HG03457 (cell line): ENCODE data around the gene ATP6V1A.

ENCODE experiments used
- ATAC-seq: cut with Tn5 transposase; IDR thresholded peaks from one replicate; pipeline ENCODE4 v1.9.1; 2021; ENCODE audit warnings: moderate number of reproducible peaks; ENCODE audit not compliant: unreplicated experiment

ATP6V1A gene

GRCh38 chr3:113745756-113746547, 883 bp upstream of the ATP6V1A start, which contains the start of gene NAA50:
NAA50 (minus strand) TSS chr3:113746249; CDS start chr3:113745949, 300 bp downstream.
- ATAC-seq = peak; percentile 33

DNA sequence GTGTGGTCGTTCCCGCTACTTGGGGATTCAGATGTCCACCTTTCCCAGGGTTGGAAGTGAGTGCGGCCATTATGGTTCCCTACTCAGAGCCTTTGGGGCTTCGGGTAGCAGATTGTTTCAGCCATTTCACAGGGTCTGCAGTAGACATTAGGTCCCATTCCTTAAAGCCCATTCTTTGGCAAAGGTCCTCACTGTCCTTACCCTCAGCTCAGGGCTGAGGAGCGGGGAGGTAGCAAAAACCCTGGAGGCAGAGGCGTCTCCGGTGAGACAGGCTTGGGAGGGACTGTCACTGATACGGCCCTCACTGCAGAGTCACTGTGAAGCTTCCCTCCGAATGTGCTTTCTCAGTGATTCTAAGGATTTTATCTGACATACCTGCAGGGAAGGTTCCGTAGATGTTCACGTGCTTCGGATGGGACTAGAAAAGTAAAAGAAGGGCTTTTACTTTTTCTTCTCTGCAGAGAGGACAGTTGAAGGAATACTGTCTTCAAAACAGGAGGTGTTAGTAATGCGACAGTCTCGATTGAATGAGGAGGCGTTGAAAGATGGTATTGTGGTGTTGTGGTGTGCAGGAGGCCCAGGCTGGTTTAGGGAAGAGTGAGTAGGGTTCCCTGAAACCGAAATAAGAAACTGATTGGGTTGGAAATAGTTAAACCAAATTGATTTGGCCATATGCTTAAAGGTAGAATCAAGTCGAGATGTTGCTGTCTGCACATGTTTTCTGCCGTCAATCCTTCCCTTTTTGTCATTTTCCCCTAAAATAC, 630 bp downstream of the ATP6V1A start:
- peak; percentile 10 for ATAC-seq

GRCh38 chr3:113751141-113751540, 4.3 kb downstream of the ATP6V1A start:
- no peak for ATAC-seq

DNA sequence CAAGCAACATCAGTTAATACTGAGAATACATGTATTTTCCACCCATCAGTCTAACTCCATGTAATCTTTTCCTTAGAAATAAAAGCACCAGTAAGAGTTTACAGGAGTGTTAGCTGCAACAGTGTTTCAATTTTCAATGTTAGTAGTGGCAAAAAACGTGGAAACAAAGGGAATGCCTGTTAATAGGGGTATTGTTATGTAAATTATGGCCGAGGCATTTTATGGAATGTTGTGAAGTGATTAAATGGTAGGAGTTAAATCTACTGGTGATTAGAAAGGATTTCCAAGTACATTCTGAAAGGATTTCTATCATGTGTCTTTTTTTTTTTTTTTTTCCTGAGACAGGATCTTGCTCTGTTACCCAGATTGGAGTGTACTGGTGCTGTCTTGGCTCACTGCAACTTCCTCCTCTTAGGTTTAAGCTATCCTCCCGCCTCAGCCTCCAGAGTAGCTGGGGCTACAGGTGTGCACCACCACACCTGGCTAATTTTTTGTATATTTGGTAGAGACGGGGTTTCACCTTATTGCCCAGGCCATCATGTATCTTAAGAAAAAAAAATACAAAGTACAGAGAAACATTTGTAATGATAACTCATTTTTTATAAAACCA, 6.6 kb downstream of the ATP6V1A start:
- no peak for ATAC-seq

- ATAC-seq = peak; percentile 49
These were observed 7.8 kb downstream of the ATP6V1A start for GRCh38 chr3:113754494-113755159.

DNA sequence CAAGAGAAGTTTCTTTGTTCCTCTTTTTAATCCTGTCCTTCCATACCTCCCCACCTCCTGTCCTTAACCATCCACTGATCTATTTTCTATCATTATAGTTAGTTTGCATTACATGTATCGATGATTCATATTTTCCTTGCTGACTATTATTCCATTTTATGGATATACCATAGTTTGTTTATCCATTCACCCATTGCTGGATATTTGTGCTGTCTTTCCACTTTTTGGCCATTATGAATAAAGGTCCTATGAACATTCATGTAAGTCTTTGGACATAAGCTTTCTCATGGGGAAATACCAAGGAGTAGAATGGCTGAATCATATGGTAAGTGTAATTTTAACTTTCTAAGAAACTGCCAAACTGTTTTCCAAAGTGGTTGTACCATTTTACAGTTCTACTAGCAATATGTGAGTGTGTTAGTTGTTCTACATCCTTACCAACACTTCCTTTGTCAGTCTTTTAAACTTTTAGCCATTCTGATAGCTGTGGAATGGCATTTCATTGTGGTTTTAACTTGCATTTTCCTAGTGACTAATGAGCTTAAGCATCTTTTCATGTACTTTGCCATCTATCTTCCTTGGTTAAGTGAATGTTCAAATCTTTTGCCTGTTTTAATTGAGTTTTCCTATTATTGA, 11.7 kb downstream of the ATP6V1A start:
- ATAC-seq = no peak

GRCh38 chr3:113764698-113765097, 17.9 kb downstream of the ATP6V1A start:
- ATAC-seq = no peak

GRCh38 chr3:113769551-113769950, 22.7 kb downstream of the ATP6V1A start:
- peak; percentile 65 for ATAC-seq

- ATAC-seq = no peak
These were observed 25.2 kb downstream of the ATP6V1A start for GRCh38 chr3:113771993-113772392.

- ATAC-seq = no peak
These were observed 26.5 kb downstream of the ATP6V1A start for GRCh38 chr3:113773381-113773780.

GRCh38 chr3:113775516-113775915, 28.7 kb downstream of the ATP6V1A start:
- no peak for ATAC-seq

GRCh38 chr3:113776564-113776963, 29.7 kb downstream of the ATP6V1A start:
- no peak for ATAC-seq

DNA sequence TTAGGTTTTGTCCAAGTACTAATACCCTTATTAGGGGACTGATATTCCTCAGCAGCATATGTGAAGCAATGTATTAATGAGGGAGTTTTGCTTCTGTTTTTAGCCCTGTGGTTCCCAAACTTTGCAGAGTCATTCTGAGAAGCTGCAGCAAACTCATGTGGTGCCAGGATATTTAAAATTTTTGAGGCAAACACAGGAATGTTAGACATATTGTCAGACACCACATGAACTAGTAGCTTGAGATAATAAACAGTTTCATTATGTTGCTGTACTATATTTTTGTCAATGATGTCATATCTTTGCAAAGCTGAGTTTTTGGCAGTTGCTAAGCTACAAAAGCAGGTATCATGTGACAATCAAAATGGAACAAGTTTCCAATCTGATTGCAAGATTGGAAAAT, 36.6 kb downstream of the ATP6V1A start:
- ATAC-seq = peak; percentile 57

DNA sequence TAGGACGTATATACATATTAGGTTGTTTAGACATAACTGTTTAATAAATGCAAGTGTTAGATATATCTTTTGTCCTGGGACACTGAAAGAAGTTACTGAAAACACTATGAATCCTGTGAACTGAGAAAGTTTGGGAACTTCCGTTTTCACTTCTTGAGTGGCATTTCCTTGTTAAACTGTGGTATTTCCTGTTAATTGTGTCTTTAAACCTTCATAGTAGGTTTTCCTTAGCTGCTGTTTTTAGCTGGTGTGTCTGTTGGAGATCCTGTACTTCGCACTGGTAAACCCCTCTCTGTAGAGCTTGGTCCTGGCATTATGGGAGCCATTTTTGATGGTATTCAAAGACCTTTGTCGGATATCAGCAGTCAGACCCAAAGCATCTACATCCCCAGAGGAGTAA, 37.1 kb downstream of the ATP6V1A start:
- peak; percentile 11 for ATAC-seq

DNA sequence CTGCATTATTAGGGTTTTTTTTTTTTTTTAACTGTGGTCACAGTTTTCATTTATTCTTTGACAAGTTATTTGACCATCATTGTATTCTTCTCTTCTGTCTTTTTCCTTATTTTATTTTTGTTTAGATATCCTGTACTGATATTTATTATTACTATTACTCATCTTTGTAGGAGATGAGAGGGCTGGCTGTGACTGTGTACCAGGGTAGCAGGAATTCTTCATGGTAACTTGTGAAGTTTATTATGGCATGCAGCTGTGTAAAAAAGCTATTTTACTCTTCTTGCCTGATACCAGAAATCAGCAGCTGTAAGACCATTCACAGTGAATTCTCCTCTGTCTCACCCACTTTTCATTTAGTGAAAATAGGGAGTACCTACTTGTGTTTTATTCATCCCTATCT, 44.5 kb downstream of the ATP6V1A start:
- ATAC-seq = no peak

DNA sequence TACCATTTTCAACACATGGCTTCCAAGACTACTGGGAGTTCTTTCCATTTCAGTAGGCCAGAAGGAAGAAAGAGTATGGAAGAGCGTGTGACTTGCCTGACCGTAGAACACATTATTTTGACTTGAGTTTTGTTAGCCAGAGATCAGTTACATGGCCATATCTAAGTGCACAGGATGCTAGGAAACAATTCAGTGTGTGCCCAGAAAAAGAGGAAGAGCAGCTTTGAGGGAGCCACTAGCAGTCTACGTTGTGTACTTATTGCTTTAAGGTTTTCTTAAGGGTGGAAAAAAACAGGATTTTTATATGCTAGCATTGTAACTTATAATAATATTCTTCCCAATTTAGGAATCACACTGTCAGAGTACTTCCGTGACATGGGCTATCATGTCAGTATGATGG, 47.7 kb downstream of the ATP6V1A start:
- no peak for ATAC-seq

DNA sequence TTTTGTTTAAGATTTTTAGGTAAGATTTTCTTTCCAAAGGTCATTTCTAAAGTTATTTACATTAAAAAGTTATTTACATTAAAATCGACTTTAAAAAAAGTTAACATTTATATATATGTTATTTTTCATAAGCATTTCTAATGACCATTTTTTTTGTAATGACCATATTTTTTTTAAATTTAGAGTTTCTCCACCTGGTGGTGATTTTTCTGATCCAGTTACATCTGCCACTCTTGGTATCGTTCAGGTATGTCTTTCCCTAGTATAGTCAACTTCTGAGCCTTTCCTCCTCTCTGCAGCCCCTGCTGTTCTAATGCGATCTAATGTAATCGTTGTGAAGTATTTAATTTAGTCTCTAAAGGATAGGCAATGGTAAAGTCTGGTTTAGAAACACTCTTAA, 48.9 kb downstream of the ATP6V1A start:
- no peak for ATAC-seq

GRCh38 chr3:113802795-113803455, 56.1 kb downstream of the ATP6V1A start:
- peak; percentile 60 for ATAC-seq

- no peak for ATAC-seq
These were observed 57.8 kb downstream of the ATP6V1A start for GRCh38 chr3:113804661-113805060.

- no peak for ATAC-seq
These were observed 58.4 kb downstream of the ATP6V1A start for GRCh38 chr3:113805249-113805648.
